ENCODE results near the gene DSCAML1.
"Not testable (repeated sequence)": the region's sequence is repeated elsewhere in the genome, so short reads cannot be mapped to it uniquely, and the experiment has no call there.

DSCAML1 gene

GRCh38 chr11:117456721-117457029 is 340.3 kb downstream of the DSCAML1 start:
- H3K9me3 ChIP-seq (ENCODE audit: control insufficient read depth in 2 of 2, low read length in 2 of 2); H3K4me1 ChIP-seq (ENCODE audit: control insufficient read depth in 2 of 2, insufficient read depth in 2 of 2, low read length in 2 of 2); H3K27me3 ChIP-seq (ENCODE audit: control insufficient read depth in 2 of 2, insufficient read depth in 2 of 2, low read length in 2 of 2); H3K9ac ChIP-seq (ENCODE audit: low read depth in 1 of 2, low read length in 2 of 2); H3K36me3 ChIP-seq (ENCODE audit: control insufficient read depth in 2 of 2, insufficient read depth in 2 of 2, low read length in 2 of 2); H3K27ac ChIP-seq (ENCODE audit: low read depth in 2 of 2, low read length in 2 of 2); H3K4me3 ChIP-seq (ENCODE audit: low read length in 2 of 2): not testable (repeated sequence)

- Histone ChIP-seq H3K36me3 (ENCODE audit: control insufficient read depth in 2 of 2, insufficient read depth in 2 of 2, low read length in 2 of 2) (no peaks in the 10 kb centered on the region), H3K4me3 (ENCODE audit: low read length in 2 of 2) (no peak overlapping the region), H3K9me3 (ENCODE audit: control insufficient read depth in 2 of 2, low read length in 2 of 2) (no peaks in the 10 kb centered on the region), H3K27ac (ENCODE audit: low read depth in 2 of 2, low read length in 2 of 2) (no peak overlapping the region), H3K4me1 (ENCODE audit: control insufficient read depth in 2 of 2, insufficient read depth in 2 of 2, low read length in 2 of 2) (no peaks in the 10 kb centered on the region), H3K9ac (ENCODE audit: low read depth in 1 of 2, low read length in 2 of 2) (no peak overlapping the region), H3K27me3 (ENCODE audit: control insufficient read depth in 2 of 2, insufficient read depth in 2 of 2, low read length in 2 of 2) (no peaks in the 10 kb centered on the region)
Observed at GRCh38 chr11:117456027-117456720, 340.8 kb downstream of the DSCAML1 start.

GRCh38 chr11:117454564-117454917 is 342.5 kb downstream of the DSCAML1 start:
- Histone ChIP-seq H3K27me3 (ENCODE audit: control insufficient read depth in 2 of 2, insufficient read depth in 2 of 2, low read length in 2 of 2) (no peaks in the 10 kb centered on the region), H3K4me1 (ENCODE audit: control insufficient read depth in 2 of 2, insufficient read depth in 2 of 2, low read length in 2 of 2) (no peaks in the 10 kb centered on the region), H3K36me3 (ENCODE audit: control insufficient read depth in 2 of 2, insufficient read depth in 2 of 2, low read length in 2 of 2) (no peaks in the 10 kb centered on the region), H3K9ac (ENCODE audit: low read depth in 1 of 2, low read length in 2 of 2) (no peak overlapping the region), H3K27ac (ENCODE audit: low read depth in 2 of 2, low read length in 2 of 2) (no peak overlapping the region), H3K4me3 (ENCODE audit: low read length in 2 of 2) (no peak overlapping the region), H3K9me3 (ENCODE audit: control insufficient read depth in 2 of 2, low read length in 2 of 2) (no peaks in the 10 kb centered on the region)

- no peak overlapping the region for H3K9ac ChIP-seq (ENCODE audit: low read depth in 1 of 2, low read length in 2 of 2)
- H3K36me3 ChIP-seq (ENCODE audit: control insufficient read depth in 2 of 2, insufficient read depth in 2 of 2, low read length in 2 of 2) = no peaks in the 10 kb centered on the region
- H3K4me3 ChIP-seq (ENCODE audit: low read length in 2 of 2) = no peak overlapping the region
- H3K9me3 ChIP-seq (ENCODE audit: control insufficient read depth in 2 of 2, low read length in 2 of 2) = no peaks in the 10 kb centered on the region
- H3K4me1 ChIP-seq (ENCODE audit: control insufficient read depth in 2 of 2, insufficient read depth in 2 of 2, low read length in 2 of 2) = no peaks in the 10 kb centered on the region
- no peaks in the 10 kb centered on the region for H3K27me3 ChIP-seq (ENCODE audit: control insufficient read depth in 2 of 2, insufficient read depth in 2 of 2, low read length in 2 of 2)
- H3K27ac ChIP-seq (ENCODE audit: low read depth in 2 of 2, low read length in 2 of 2) = no peak overlapping the region
Observed at GRCh38 chr11:117453886-117454563, 343.0 kb downstream of the DSCAML1 start.

GRCh38 chr11:117449111-117449693 is 347.8 kb downstream of the DSCAML1 start:
- no peak overlapping the region for H3K9ac ChIP-seq (ENCODE audit: low read depth in 1 of 2, low read length in 2 of 2)
- no peaks in the 10 kb centered on the region for H3K4me1 ChIP-seq (ENCODE audit: control insufficient read depth in 2 of 2, insufficient read depth in 2 of 2, low read length in 2 of 2)
- H3K36me3 ChIP-seq (ENCODE audit: control insufficient read depth in 2 of 2, insufficient read depth in 2 of 2, low read length in 2 of 2) = no peaks in the 10 kb centered on the region
- no peaks in the 10 kb centered on the region for H3K9me3 ChIP-seq (ENCODE audit: control insufficient read depth in 2 of 2, low read length in 2 of 2)
- no peaks in the 10 kb centered on the region for H3K27me3 ChIP-seq (ENCODE audit: control insufficient read depth in 2 of 2, insufficient read depth in 2 of 2, low read length in 2 of 2)
- H3K27ac ChIP-seq (ENCODE audit: low read depth in 2 of 2, low read length in 2 of 2) = no peak overlapping the region
- H3K4me3 ChIP-seq (ENCODE audit: low read length in 2 of 2) = no peak overlapping the region

GRCh38 chr11:117444711-117445658 is 352.0 kb downstream of the DSCAML1 start:
- Histone ChIP-seq H3K9me3 (ENCODE audit: control insufficient read depth in 2 of 2, low read length in 2 of 2) (no peaks in the 10 kb centered on the region), H3K9ac (ENCODE audit: low read depth in 1 of 2, low read length in 2 of 2) (no peak overlapping the region), H3K4me3 (ENCODE audit: low read length in 2 of 2) (no peak overlapping the region), H3K36me3 (ENCODE audit: control insufficient read depth in 2 of 2, insufficient read depth in 2 of 2, low read length in 2 of 2) (no peaks in the 10 kb centered on the region), H3K4me1 (ENCODE audit: control insufficient read depth in 2 of 2, insufficient read depth in 2 of 2, low read length in 2 of 2) (no peaks in the 10 kb centered on the region), H3K27ac (ENCODE audit: low read depth in 2 of 2, low read length in 2 of 2) (no peak overlapping the region), H3K27me3 (ENCODE audit: control insufficient read depth in 2 of 2, insufficient read depth in 2 of 2, low read length in 2 of 2) (no peaks in the 10 kb centered on the region)

GRCh38 chr11:117444256-117444655 is 352.8 kb downstream of the DSCAML1 start:
- Histone ChIP-seq H3K9ac (ENCODE audit: low read depth in 1 of 2, low read length in 2 of 2) (no peak overlapping the region), H3K4me3 (ENCODE audit: low read length in 2 of 2) (no peak overlapping the region), H3K9me3 (ENCODE audit: control insufficient read depth in 2 of 2, low read length in 2 of 2) (no peaks in the 10 kb centered on the region), H3K36me3 (ENCODE audit: control insufficient read depth in 2 of 2, insufficient read depth in 2 of 2, low read length in 2 of 2) (no peaks in the 10 kb centered on the region), H3K27me3 (ENCODE audit: control insufficient read depth in 2 of 2, insufficient read depth in 2 of 2, low read length in 2 of 2) (no peaks in the 10 kb centered on the region), H3K4me1 (ENCODE audit: control insufficient read depth in 2 of 2, insufficient read depth in 2 of 2, low read length in 2 of 2) (no peaks in the 10 kb centered on the region), H3K27ac (ENCODE audit: low read depth in 2 of 2, low read length in 2 of 2) (no peak overlapping the region)

- Histone ChIP-seq H3K27ac (ENCODE audit: low read depth in 2 of 2, low read length in 2 of 2) (no peak overlapping the region), H3K4me3 (ENCODE audit: low read length in 2 of 2) (no peak overlapping the region), H3K9ac (ENCODE audit: low read depth in 1 of 2, low read length in 2 of 2) (no peak overlapping the region), H3K9me3 (ENCODE audit: control insufficient read depth in 2 of 2, low read length in 2 of 2) (no peaks in the 10 kb centered on the region), H3K4me1 (ENCODE audit: control insufficient read depth in 2 of 2, insufficient read depth in 2 of 2, low read length in 2 of 2) (no peaks in the 10 kb centered on the region), H3K27me3 (ENCODE audit: control insufficient read depth in 2 of 2, insufficient read depth in 2 of 2, low read length in 2 of 2) (no peaks in the 10 kb centered on the region), H3K36me3 (ENCODE audit: control insufficient read depth in 2 of 2, insufficient read depth in 2 of 2, low read length in 2 of 2) (no peaks in the 10 kb centered on the region)
Observed at GRCh38 chr11:117443266-117444186, 353.5 kb downstream of the DSCAML1 start.

- Histone ChIP-seq H3K4me1 (ENCODE audit: control insufficient read depth in 2 of 2, insufficient read depth in 2 of 2, low read length in 2 of 2) (no peaks in the 10 kb centered on the region), H3K9me3 (ENCODE audit: control insufficient read depth in 2 of 2, low read length in 2 of 2) (no peaks in the 10 kb centered on the region), H3K27ac (ENCODE audit: low read depth in 2 of 2, low read length in 2 of 2) (no peak overlapping the region), H3K9ac (ENCODE audit: low read depth in 1 of 2, low read length in 2 of 2) (no peak overlapping the region), H3K36me3 (ENCODE audit: control insufficient read depth in 2 of 2, insufficient read depth in 2 of 2, low read length in 2 of 2) (no peaks in the 10 kb centered on the region), H3K27me3 (ENCODE audit: control insufficient read depth in 2 of 2, insufficient read depth in 2 of 2, low read length in 2 of 2) (no peaks in the 10 kb centered on the region), H3K4me3 (ENCODE audit: low read length in 2 of 2) (no peak overlapping the region)
Observed at GRCh38 chr11:117442869-117443239, 354.2 kb downstream of the DSCAML1 start.
